ENCODE measurements around the gene UBE4B. TPM values are rescaled to one million over a fixed set of nuclear protein-coding genes. Genes with fewer than 3 reads are reported as not detected.
A peak's percentile ranks its signal among the peaks of the same experiment; 100 is the strongest.
"Not testable (repeated sequence)": the region's sequence is repeated elsewhere in the genome, so short reads cannot be mapped to it uniquely, and the experiment has no call there.

UBE4B gene
- total RNA-seq, 1 donor from 2014 or later = 39.3 TPM

GRCh38 chr1:10104834-10105233 is 72.1 kb downstream of the UBE4B start:
- TF ChIP-seq, protein P1, sequence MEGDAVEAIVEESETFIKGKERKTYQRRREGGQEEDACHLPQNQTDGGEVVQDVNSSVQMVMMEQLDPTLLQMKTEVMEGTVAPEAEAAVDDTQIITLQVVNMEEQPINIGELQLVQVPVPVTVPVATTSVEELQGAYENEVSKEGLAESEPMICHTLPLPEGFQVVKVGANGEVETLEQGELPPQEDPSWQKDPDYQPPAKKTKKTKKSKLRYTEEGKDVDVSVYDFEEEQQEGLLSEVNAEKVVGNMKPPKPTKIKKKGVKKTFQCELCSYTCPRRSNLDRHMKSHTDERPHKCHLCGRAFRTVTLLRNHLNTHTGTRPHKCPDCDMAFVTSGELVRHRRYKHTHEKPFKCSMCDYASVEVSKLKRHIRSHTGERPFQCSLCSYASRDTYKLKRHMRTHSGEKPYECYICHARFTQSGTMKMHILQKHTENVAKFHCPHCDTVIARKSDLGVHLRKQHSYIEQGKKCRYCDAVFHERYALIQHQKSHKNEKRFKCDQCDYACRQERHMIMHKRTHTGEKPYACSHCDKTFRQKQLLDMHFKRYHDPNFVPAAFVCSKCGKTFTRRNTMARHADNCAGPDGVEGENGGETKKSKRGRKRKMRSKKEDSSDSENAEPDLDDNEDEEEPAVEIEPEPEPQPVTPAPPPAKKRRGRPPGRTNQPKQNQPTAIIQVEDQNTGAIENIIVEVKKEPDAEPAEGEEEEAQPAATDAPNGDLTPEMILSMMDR (conservative IDR thresholded peaks at IDR 0.05; ENCODE audit: low read depth, low read length) = no peak

GRCh38 chr1:10105484-10105883 is 72.7 kb downstream of the UBE4B start:
- DNase-seq (ENCODE audit: low read depth) = no peak
- TF ChIP-seq, protein P1 (conservative IDR thresholded peaks at IDR 0.05; ENCODE audit: low read depth, low read length) = no peak

More at GRCh38 chr1:10104834-10105233, 72.1 kb downstream of the UBE4B start:
- DNase-seq (ENCODE audit: low read depth) = no peak
- no peak overlapping the region for H3K4me3 ChIP-seq (ENCODE audit: low read depth, low read length)

GRCh38 chr1:10106241-10106640 is 73.5 kb downstream of the UBE4B start:
- no peak for DNase-seq (ENCODE audit: low read depth)
- H3K4me3 ChIP-seq (ENCODE audit: low read depth, low read length) = no peak overlapping the region
- TF ChIP-seq, protein P1 (conservative IDR thresholded peaks at IDR 0.05; ENCODE audit: low read depth, low read length) = no peak

More at GRCh38 chr1:10105484-10105883, 72.7 kb downstream of the UBE4B start:
- no peak overlapping the region for H3K4me3 ChIP-seq (ENCODE audit: low read depth, low read length)

DNA sequence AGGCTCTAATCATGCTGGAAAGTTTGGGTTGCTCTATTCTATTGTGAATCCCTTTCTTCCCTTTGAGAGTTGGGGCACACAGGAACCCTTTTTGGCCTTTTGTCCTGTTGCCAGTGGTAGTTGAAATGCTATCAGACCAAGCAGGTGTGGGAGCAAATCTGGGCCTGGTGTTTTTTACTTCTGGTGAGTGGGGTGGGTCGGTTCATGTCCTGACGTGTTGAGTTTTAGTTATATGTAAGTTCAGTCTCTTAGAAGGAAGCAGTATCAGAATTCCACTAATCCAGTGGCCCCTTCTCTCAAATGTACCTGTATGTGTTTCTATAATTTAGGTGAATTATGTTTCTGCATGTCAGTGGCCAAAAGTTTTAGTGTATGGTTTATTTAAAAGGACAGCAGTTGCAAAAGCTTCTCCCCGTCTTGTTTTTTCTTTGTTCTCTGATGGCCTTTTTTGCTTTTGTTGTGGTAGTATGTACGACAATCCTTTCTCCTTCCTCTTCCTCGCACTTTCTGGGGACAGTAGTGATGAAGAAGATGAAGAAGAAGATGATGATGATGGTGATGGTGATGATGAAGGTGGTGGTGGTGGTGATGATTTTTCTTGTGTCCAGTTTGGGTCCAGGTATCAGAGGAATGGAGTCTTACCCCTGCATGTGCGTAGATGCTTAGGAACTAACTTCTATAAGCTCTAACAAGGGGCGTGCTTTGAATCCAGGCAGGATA is 74.2 kb downstream of the UBE4B start:
- no peak overlapping the region for H3K4me3 ChIP-seq (ENCODE audit: low read depth, low read length)
- DNase-seq (ENCODE audit: low read depth) = no peak
- TF ChIP-seq, protein P1 (conservative IDR thresholded peaks at IDR 0.05; ENCODE audit: low read depth, low read length) = no peak

DNA sequence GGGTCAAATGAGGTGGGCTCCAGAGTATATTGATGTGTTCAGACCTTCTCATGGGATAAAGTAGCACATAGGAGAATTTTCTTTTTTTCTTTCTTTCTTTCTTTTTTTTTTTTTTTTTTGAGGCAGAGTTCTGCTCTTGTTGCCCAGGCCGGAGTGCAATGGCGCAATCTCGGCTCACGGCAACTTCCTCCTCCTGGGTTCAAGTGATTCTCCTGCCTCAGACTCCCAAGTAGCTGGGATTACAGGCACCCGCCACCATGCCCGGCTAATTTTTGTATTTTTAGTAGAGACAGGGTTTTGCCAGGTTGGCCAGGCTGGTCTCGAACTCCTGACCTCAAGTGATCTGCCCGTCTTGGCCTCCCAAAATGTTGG is 74.7 kb downstream of the UBE4B start:
- not testable (repeated sequence) for H3K4me3 ChIP-seq (ENCODE audit: low read depth, low read length); DNase-seq (ENCODE audit: low read depth)

- no peak overlapping the region for H3K4me3 ChIP-seq (ENCODE audit: low read depth, low read length)
- TF ChIP-seq, protein P1 (conservative IDR thresholded peaks at IDR 0.05; ENCODE audit: low read depth, low read length) = no peak
- peak; percentile 27 for DNase-seq (ENCODE audit: low read depth)
Measured at GRCh38 chr1:10108134-10108663, 75.4 kb downstream of the UBE4B start.

DNA sequence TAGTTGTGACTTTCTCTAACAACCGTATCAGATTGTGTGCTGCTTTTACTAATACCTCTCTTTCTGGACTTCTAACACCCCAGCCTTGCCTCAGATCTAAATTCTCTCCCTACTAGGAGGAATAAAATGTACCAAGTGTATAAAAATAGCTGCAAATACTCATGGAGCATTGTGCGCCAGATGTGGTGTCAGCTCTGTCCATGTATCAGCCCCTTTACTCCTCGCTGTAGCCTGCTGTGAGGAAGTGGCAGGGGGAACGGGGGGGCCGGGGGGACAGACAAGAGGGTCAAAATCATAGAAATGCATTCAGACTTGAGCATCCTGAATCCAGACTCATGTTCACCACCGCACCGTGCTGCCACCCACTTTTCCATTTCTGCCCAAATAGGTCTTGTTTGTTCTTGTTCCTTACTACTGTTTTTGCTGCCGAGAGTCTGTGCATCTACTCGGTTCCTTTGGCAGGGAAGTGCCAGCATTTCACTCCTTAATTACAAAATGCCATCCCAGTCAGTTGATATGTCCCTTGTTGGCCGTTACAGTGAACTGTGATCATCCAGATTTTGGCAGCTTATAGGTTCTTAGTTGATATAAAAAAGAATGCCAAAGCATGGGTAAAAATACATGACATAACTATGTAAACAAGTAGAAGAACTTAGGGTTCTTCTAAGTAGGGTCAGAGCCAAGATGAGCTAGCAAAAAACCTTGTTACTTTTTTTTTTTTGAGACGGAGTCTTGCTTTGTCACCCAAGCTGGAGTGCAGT is 76.4 kb downstream of the UBE4B start:
- TF ChIP-seq, protein P1 (conservative IDR thresholded peaks at IDR 0.05; ENCODE audit: low read depth, low read length) = no peak
- no peak overlapping the region for H3K4me3 ChIP-seq (ENCODE audit: low read depth, low read length)
- DNase-seq (ENCODE audit: low read depth) = no peak

Data from epithelial cell of proximal tubule (primary cell).